GM12891 (cell line): ENCODE results near the gene WDR82.

Experiments
- POLR2A ChIP-seq: IDR thresholded peaks from 2 replicates; pipeline ENCODE4 v1.6.1; 2011; ENCODE audit warnings: low read depth, low read length, control low read depth
- POLR2AphosphoS5 ChIP-seq: IDR thresholded peaks from 2 replicates; pipeline ENCODE4 v1.6.1; 2011; ENCODE audit warnings: low read depth, low read length, control low read depth

DNA sequence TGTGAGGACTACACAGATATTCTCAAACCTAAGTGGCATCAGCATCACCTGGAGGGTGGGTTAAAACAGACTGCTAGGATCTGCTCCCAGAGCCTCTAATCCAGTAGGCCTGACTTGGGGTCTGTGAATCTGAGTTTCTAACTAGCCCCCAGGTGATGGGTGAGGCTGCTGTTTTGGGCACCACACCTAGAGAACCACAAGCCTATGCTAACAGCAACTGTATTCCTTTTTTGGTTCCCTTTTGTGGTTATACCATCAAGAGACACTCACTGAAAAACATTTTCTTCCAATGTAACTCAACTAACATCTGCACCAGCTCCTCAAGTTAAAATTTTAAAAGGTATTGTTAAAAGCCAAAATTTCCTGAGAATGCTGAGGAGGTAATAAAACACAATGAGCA, 16.0 kb downstream of the WDR82 start:
- TF ChIP-seq POLR2A (no peak), POLR2AphosphoS5 (no peak)
